GM12878 (cell line): ENCODE data around the gene FANCC. TPM values are rescaled to one million over a fixed set of nuclear protein-coding genes. Genes with fewer than 3 reads are reported as not detected.

Source experiments
- ATAC-seq: fragments of 200-7000 bp; cut with Tn5 transposase; 3 replicates; pipeline ENCODE4 v1.9.1; 2020; ENCODE audit warnings: mild to moderate bottlenecking, moderate library complexity
- BruUV-seq: library from RNA; stranded (reverse); fragments of 400-500 nt; replicated peaks from 2 replicates; lab custom pipeline; 2021; lab: Mats Ljungman, UMichigan
- CTCF ChIA-PET: fragments of 300-600 bp; sonication (Branson Sonifier 250); formaldehyde crosslinking; extraction: SDS; loops from one replicate; lab custom pipeline; 2021; ENCODE audit warnings: inconsistent platforms; lab: Yijun Ruan, JAX
- POLR2A ChIA-PET: fragments of 350-600 bp; formaldehyde crosslinking; extraction: SDS; loops from one replicate; lab custom pipeline; 2021; ENCODE audit warnings: inconsistent platforms; lab: Charles Lee
- RAD21 ChIA-PET: fragments of 300-600 bp; sonication (Branson Sonifier 250); formaldehyde crosslinking; loops from one replicate; lab custom pipeline; 2023; ENCODE audit warnings: antibody characterized with exemption; ENCODE audit not compliant: unreplicated experiment; lab: Charles Lee
- SMC1A ChIA-PET: fragments of 300-600 bp; sonication (Branson Sonifier 250); formaldehyde crosslinking; loops from one replicate; lab custom pipeline; 2023; ENCODE audit not compliant: unreplicated experiment, uncharacterized antibody; lab: Charles Lee
- DNase-seq: peaks from one replicate; pipeline ENCODE4 v3.0.0-alpha.2; 2011; ENCODE audit warnings: low read depth, low spot score
- FAIRE-seq: peaks from 3 replicates; lab custom pipeline; 2011; peaks lifted over from hg19 to GRCh38; lab: Jason Lieb, UNC
- H2AFZ ChIP-seq: 2 replicates; pipeline ENCODE4 v1.6.0; 2011; ENCODE audit warnings: low read depth, low read length, control low read depth; ENCODE audit not compliant: control insufficient read depth
- H3K27ac ChIP-seq: 2 replicates; pipeline ENCODE4 v1.5.1; 2011; ENCODE audit warnings: control low read depth; ENCODE audit not compliant: control insufficient read depth, insufficient read depth
- H3K27me3 ChIP-seq, 2 experiments: replicated peaks in 1 of 2; 2 replicates each; pipeline versions ENCODE4 v1.6.0 to v1.6.1; 2011; ENCODE audit warnings: low read length in 1 of 2; ENCODE audit not compliant: control insufficient read depth in 2 of 2, insufficient read depth in 2 of 2
- H3K36me3 ChIP-seq, 2 experiments: 2 replicates each; pipeline ENCODE4 v1.5.1; 2011; ENCODE audit warnings: low read length in 1 of 2; ENCODE audit not compliant: control insufficient read depth in 2 of 2, insufficient read depth in 2 of 2
- H3K4me1 ChIP-seq: 2 replicates; pipeline ENCODE4 v1.6.1; 2011; ENCODE audit warnings: mild to moderate bottlenecking, low read length, moderate library complexity, mixed read lengths; ENCODE audit not compliant: control insufficient read depth, insufficient read depth
- H3K4me2 ChIP-seq: 2 replicates; pipeline ENCODE4 v1.6.0; 2011; ENCODE audit warnings: control low read depth; ENCODE audit not compliant: control insufficient read depth, insufficient read depth
- H3K4me3 ChIP-seq: fragments of 200-600 bp; sonication (generic); 2 replicates; pipeline ENCODE4 v1.5.1; 2016
- H3K79me2 ChIP-seq: 2 replicates; pipeline ENCODE4 v1.6.0; 2011; ENCODE audit warnings: low read length; ENCODE audit not compliant: control insufficient read depth, insufficient read depth
- H3K9ac ChIP-seq: 2 replicates; pipeline ENCODE4 v1.8.0; 2011; ENCODE audit warnings: low read length, control low read depth, mixed read lengths; ENCODE audit not compliant: control insufficient read depth, insufficient read depth
- H3K9me3 ChIP-seq: replicated peaks from 3 replicates; pipeline ENCODE4 v1.5.1; 2011; ENCODE audit warnings: mild to moderate bottlenecking, low read length; ENCODE audit not compliant: control insufficient read depth, insufficient read depth
- H4K20me1 ChIP-seq: 2 replicates; pipeline ENCODE4 v1.6.0; 2011; ENCODE audit not compliant: control insufficient read depth, insufficient read depth
- ATF2 ChIP-seq: IDR thresholded peaks from 2 replicates; pipeline ENCODE4 v1.6.1; 2012; ENCODE audit warnings: low read length, inconsistent platforms
- EP300 ChIP-seq, 2 experiments: fragments of 150-350 bp in 1 of 2; IDR thresholded peaks; 2 replicates each; pipeline ENCODE4 v1.6.1; 2011 to 2012; ENCODE audit warnings: low read depth in 2 of 2, low read length in 2 of 2, borderline replicate concordance in 1 of 2, improper control_type of control experiment in 1 of 2, inconsistent platforms in 1 of 2; ENCODE audit not compliant: control insufficient read depth in 1 of 2
- NR2C2 ChIP-seq: IDR thresholded peaks from 2 replicates; pipeline ENCODE4 v1.6.1; 2011; ENCODE audit warnings: borderline replicate concordance, low read depth; ENCODE audit not compliant: control insufficient read depth, insufficient read length
- PAX8 ChIP-seq: fragments of 450-650 bp; IDR thresholded peaks from 2 replicates; pipeline ENCODE4 v1.6.1; 2017; ENCODE audit warnings: mild to moderate bottlenecking, moderate library complexity
- WGBS: methylation state at CpG from one replicate; pipeline ENCODE4 v1.1.6; 2016; ENCODE audit warnings: low lambda C conversion rate; ENCODE audit not compliant: insufficient replicate concordance, insufficient coverage; ENCODE audit errors: missing lambda C conversion rate; 5-methylcytosine and 5-hydroxymethylcytosine counted together
- in situ Hi-C: fragments of 300-500 bp; cut with MboI; formaldehyde crosslinking; loops from 9 replicates; pipeline ENCODE4 v1.14.3; 2018; ENCODE audit warnings: mixed read lengths
- intact Hi-C: fragments of 100-400 bp; cut with micrococcal nuclease; formaldehyde crosslinking; loops from one replicate; pipeline ENCODE4 v1.14.2; 2022; ENCODE audit not compliant: unreplicated experiment
- polyA plus RNA-seq, 11 experiments: library from polyadenylated mRNA; depleted of rRNA in 4 of 11; unstranded in 6 of 11; stranded (reverse) in 5 of 11; fragments of >200 nt; fragmentation: Nextera tagmentation in 4 of 11; fragmentation: Illumina TruSeq in 1 of 11; extraction: Ambion mirVana in 4 of 11; extraction: Trizol in 1 of 11; gene quantifications; 1 replicate in 1 of 11; 2 replicates in 10 of 11; pipeline versions ENCODE4 v1.2.1 to v1.2.3, GENCODE V29; 2011 to 2016; ENCODE audit warnings: inconsistent platforms in 2 of 11, missing spikeins in 2 of 11, low read depth in 1 of 11
- total RNA-seq, 4 experiments: library from RNA; depleted of rRNA in 3 of 4; stranded (reverse); fragments of >200 nt in 3 of 4; fragmentation: Illumina TruSeq in 1 of 4; extraction: Trizol in 1 of 4; gene quantifications; 2 replicates each; pipeline versions ENCODE4 v1.2.1 to v1.2.3, GENCODE V29; 2013 to 2021
- TF ChIP-seq, protein P1 (sequence below): IDR thresholded peaks from 2 replicates; pipeline ENCODE4 v1.6.1; 2011; ENCODE audit warnings: borderline replicate concordance, low read depth, mild to moderate bottlenecking, moderate library complexity, mixed read lengths, low read length; ENCODE audit not compliant: insufficient read depth; ENCODE audit errors: extremely low read length

The FANCC gene
- total and polyA plus RNA-seq, 10 of the 15 experiments (the other 5 are each of a cell fraction or from before 2014, with no cell fraction given): 1.2 to 16.8 (median 10.5) TPM

DNA sequence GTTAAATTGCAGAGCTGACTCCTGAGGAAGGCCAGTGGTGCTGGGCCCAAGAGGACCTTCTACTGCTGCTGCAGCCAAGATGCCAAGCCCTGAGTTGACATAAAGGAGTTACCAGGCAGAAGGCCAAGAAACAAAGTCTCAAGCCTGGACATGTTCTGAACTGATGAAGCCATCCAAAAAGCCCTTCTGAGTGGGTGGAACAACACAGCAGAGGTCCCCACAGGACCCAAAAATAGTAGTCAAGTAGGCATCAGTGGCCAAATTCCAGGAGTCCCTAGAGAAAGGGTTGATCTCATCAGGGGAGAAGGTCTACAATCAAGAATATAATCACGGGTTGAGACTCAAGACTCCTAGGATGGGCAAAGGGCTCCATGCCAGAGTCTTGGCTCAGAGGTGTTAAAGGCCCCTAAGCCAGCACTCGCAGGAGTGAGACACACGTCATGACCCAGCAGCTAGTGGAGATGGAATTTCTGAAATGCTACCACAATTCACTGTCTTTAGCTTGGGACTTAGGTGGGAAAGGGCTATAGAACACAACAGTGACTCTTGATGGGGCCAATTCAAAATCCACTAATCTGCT lies 119.7 kb downstream of the FANCC start:
- SMC1A ChIA-PET: no interaction called here
- FAIRE-seq (no peak), DNase-seq (no peak), ATAC-seq (no peak)
- RAD21 ChIA-PET: no interaction called here
- in situ Hi-C loops: no loop called here
- Histone ChIP-seq H3K9me3 (no peaks in the 10 kb centered on the region), H3K27me3 (no peaks in the 10 kb centered on the region), H3K4me1 (no peaks in the 10 kb centered on the region), H3K9ac (no peak overlapping the region), H3K4me2 (no peak overlapping the region), H3K27ac (no peak overlapping the region), H2AFZ (no peak overlapping the region), H4K20me1 (no peaks in the 10 kb centered on the region), H3K79me2 (no peaks in the 10 kb centered on the region), H3K36me3 (no peaks in the 10 kb centered on the region), H3K4me3 (no peak overlapping the region)
- POLR2A ChIA-PET: no interaction called here
- intact Hi-C loops: no loop called here
- TF ChIP-seq EP300 (IDR thresholded peaks at IDR 0.05; ENCODE audit: borderline replicate concordance in 1 of 2, control insufficient read depth in 1 of 2, low read depth in 2 of 2, low read length in 2 of 2) (no peak), PAX8 (no peak), NR2C2 (no peak), ATF2 (no peak)
- TF ChIP-seq, protein P1, sequence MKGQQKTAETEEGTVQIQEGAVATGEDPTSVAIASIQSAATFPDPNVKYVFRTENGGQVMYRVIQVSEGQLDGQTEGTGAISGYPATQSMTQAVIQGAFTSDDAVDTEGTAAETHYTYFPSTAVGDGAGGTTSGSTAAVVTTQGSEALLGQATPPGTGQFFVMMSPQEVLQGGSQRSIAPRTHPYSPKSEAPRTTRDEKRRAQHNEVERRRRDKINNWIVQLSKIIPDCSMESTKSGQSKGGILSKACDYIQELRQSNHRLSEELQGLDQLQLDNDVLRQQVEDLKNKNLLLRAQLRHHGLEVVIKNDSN: no peak
- CTCF ChIA-PET: no interaction called here
- no TSS peak for BruUV-seq
- WGBS: 89% methylated on average over 3 of the region's 3 CpGs
